CD4-positive, alpha-beta T cell (primary cell): ENCODE measurements around the gene FBXO15. TPM values are rescaled to one million over a fixed set of nuclear protein-coding genes. Genes with fewer than 3 reads are reported as not detected.

Source experiments
- ATAC-seq: fragments of 200-7000 bp; cut with Tn5 transposase; one replicate; pipeline ENCODE4 v1.10.0; 2022; ENCODE audit warnings: mild to moderate bottlenecking; ENCODE audit not compliant: poor library complexity
- CTCF ChIA-PET: fragments of 350-600 bp; sonication (Branson Sonifier 250); formaldehyde crosslinking; loops from one replicate; lab custom pipeline; 2021; ENCODE audit warnings: antibody characterized with exemption, inconsistent platforms; lab: Charles Lee
- POLR2A ChIA-PET: fragments of 350-600 bp; sonication (Branson Sonifier 250); formaldehyde crosslinking; loops from one replicate; lab custom pipeline; 2021; ENCODE audit warnings: antibody characterized with exemption, inconsistent platforms; lab: Charles Lee
- DNase-seq, 14 experiments: peaks; one replicate each; pipeline ENCODE4 v3.0.0-alpha.2; 2013 to 2020; ENCODE audit warnings: mixed read lengths in 2 of 14
- H3K27ac ChIP-seq, 2 donors: one replicate each; pipeline versions ENCODE4 v1.5.1 to v1.7.0; 2013; ENCODE audit warnings: low read length in 2 of 2, low read depth in 1 of 2, mild to moderate bottlenecking in 1 of 2
- H3K27me3 ChIP-seq, 2 experiments: 1 replicate in 1 of 2; 2 replicates in 1 of 2; pipeline versions ENCODE4 v1.6.1 to v1.7.0; 2013; ENCODE audit warnings: low read length in 2 of 2, control low read depth in 1 of 2, mild to moderate bottlenecking in 1 of 2, moderate library complexity in 1 of 2; ENCODE audit not compliant: insufficient read depth in 2 of 2, control insufficient read depth in 1 of 2
- H3K36me3 ChIP-seq: one replicate; pipeline ENCODE4 v1.6.1; 2013; ENCODE audit warnings: low read length, control low read depth; ENCODE audit not compliant: insufficient read depth
- H3K4me1 ChIP-seq: one replicate; pipeline ENCODE4 v1.6.1; 2013; ENCODE audit warnings: low read length, control low read depth; ENCODE audit not compliant: insufficient read depth
- H3K4me3 ChIP-seq: one replicate; pipeline ENCODE4 v1.5.1; 2013; ENCODE audit warnings: mild to moderate bottlenecking, low read length, moderate library complexity
- H3K9me3 ChIP-seq, 2 experiments: 1 replicate in 1 of 2; 2 replicates in 1 of 2; pipeline versions ENCODE4 v1.6.1 to v1.7.0; 2013; ENCODE audit warnings: low read length in 2 of 2, mild to moderate bottlenecking in 2 of 2, control low read depth in 1 of 2, moderate library complexity in 1 of 2; ENCODE audit not compliant: control insufficient read depth in 1 of 2, insufficient read depth in 1 of 2
- H3K27ac Mint-ChIP-seq: one replicate; pipeline ENCODE4 v1.8.0; 2020; ENCODE audit warnings: mixed read lengths
- H3K27me3 Mint-ChIP-seq: one replicate; pipeline ENCODE4 v1.8.0; 2021; ENCODE audit warnings: mixed read lengths
- H3K36me3 Mint-ChIP-seq: one replicate; pipeline ENCODE4 v1.8.0; 2021; ENCODE audit warnings: low read depth, mixed read lengths
- H3K4me1 Mint-ChIP-seq: one replicate; pipeline ENCODE4 v1.8.0; 2021; ENCODE audit warnings: low read depth, mixed read lengths
- H3K4me3 Mint-ChIP-seq: one replicate; pipeline ENCODE4 v1.8.0; 2020; ENCODE audit warnings: mild to moderate bottlenecking, mixed read lengths
- H3K9me3 Mint-ChIP-seq: one replicate; pipeline ENCODE4 v1.8.0; 2020; ENCODE audit warnings: mixed read lengths
- intact Hi-C, 2 experiments: fragments of 100-400 bp; cut with DNase I in 1 of 2; cut with micrococcal nuclease in 1 of 2; formaldehyde crosslinking; loops; one replicate each; pipeline versions ENCODE4 v1.15.1 to v1.9.0; 2023 to 2025; cut with DNase I, micrococcal nuclease
- total RNA-seq, 174 experiments: library from RNA in 2 of 174; stranded (reverse) in 2 of 174; gene quantifications; one replicate each; pipeline ENCODE4 v1.2.3 and lab custom pipeline; 2021 to 2026
- TF ChIP-seq, protein P1 (sequence below): fragments of 200-600 bp; IDR thresholded peaks from one replicate; pipeline ENCODE4 v1.8.0; 2022; ENCODE audit warnings: antibody characterized with exemption, mild to moderate bottlenecking

Gene FBXO15
- total RNA-seq, 2 experiments from 2014 or later = 0.58 to 1.0 TPM

- ChIA-PET CTCF (no interaction called here), POLR2A (no interaction called here)
- Mint-ChIP-seq H3K9me3 (no peaks in the 10 kb centered on the region), H3K36me3 (peaks cover 29% of the 10 kb centered on the region), H3K4me3 (no peak overlapping the region), H3K27ac (no peak overlapping the region), H3K27me3 (no peaks in the 10 kb centered on the region), H3K4me1 (no peaks in the 10 kb centered on the region)
- no peak overlapping the region for H3K4me3 ChIP-seq
- H3K36me3 ChIP-seq = peaks cover 17% of the 10 kb centered on the region
- TF ChIP-seq, protein P1, sequence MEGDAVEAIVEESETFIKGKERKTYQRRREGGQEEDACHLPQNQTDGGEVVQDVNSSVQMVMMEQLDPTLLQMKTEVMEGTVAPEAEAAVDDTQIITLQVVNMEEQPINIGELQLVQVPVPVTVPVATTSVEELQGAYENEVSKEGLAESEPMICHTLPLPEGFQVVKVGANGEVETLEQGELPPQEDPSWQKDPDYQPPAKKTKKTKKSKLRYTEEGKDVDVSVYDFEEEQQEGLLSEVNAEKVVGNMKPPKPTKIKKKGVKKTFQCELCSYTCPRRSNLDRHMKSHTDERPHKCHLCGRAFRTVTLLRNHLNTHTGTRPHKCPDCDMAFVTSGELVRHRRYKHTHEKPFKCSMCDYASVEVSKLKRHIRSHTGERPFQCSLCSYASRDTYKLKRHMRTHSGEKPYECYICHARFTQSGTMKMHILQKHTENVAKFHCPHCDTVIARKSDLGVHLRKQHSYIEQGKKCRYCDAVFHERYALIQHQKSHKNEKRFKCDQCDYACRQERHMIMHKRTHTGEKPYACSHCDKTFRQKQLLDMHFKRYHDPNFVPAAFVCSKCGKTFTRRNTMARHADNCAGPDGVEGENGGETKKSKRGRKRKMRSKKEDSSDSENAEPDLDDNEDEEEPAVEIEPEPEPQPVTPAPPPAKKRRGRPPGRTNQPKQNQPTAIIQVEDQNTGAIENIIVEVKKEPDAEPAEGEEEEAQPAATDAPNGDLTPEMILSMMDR = no peak
- intact Hi-C loops = no loop called here
- H3K27ac ChIP-seq = no peak overlapping the region
- peak in 1 of 14 experiments; percentile 8 for DNase-seq
- H3K27me3 ChIP-seq = no peaks in the 10 kb centered on the region
- ATAC-seq = no peak
- no peaks in the 10 kb centered on the region for H3K9me3 ChIP-seq
- no peaks in the 10 kb centered on the region for H3K4me1 ChIP-seq
Measured at GRCh38 chr18:74163019-74163660, 15.5 kb upstream of the FBXO15 start.

DNA sequence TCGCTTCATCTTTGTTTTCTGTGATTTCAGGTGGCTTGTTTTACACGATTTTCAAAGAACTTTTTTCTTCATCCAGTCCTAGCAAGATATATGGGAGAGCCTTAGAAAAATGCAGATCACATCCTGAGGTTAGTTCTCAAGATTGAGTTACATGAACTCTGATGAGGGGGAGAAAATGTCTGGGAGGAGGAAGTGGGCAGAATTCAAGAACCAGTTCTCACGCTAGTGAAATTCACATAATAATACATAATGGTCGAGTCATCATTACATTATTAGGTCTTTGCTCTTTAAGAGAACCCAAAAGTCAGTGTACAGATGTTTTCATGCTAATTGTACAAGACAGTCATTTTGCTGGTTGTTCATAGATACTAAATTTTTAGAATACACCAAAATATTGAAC lies 7.6 kb upstream of the FBXO15 start:
- intact Hi-C loops = no loop called here
- ATAC-seq = no peak
- no peaks in the 10 kb centered on the region for H3K27me3 ChIP-seq
- no peaks in the 10 kb centered on the region for H3K9me3 ChIP-seq
- no peak overlapping the region for H3K4me3 ChIP-seq
- Mint-ChIP-seq H3K27ac (no peak overlapping the region), H3K36me3 (peaks cover 82% of the 10 kb centered on the region), H3K4me1 (peaks cover 26% of the 10 kb centered on the region), H3K9me3 (no peaks in the 10 kb centered on the region), H3K27me3 (no peaks in the 10 kb centered on the region), H3K4me3 (no peak overlapping the region)
- ChIA-PET CTCF (no interaction called here), POLR2A (no interaction called here)
- DNase-seq = no peak
- TF ChIP-seq, protein P1 = no peak
- H3K4me1 ChIP-seq = peaks cover 4% of the 10 kb centered on the region
- peaks cover 65% of the 10 kb centered on the region for H3K36me3 ChIP-seq
- H3K27ac ChIP-seq = no peak overlapping the region

- Histone ChIP-seq H3K9me3 (no peaks in the 10 kb centered on the region), H3K27me3 (no peaks in the 10 kb centered on the region), H3K36me3 (peaks cover 64% of the 10 kb centered on the region), H3K4me3 (no peak overlapping the region), H3K4me1 (peaks cover 8% of the 10 kb centered on the region), H3K27ac (no peak overlapping the region)
- Mint-ChIP-seq H3K27ac (no peak overlapping the region), H3K36me3 (peaks cover 79% of the 10 kb centered on the region), H3K4me3 (no peak overlapping the region), H3K9me3 (no peaks in the 10 kb centered on the region), H3K27me3 (no peaks in the 10 kb centered on the region), H3K4me1 (peaks cover 31% of the 10 kb centered on the region)
- POLR2A ChIA-PET = no interaction called here
- DNase-seq (no peak), ATAC-seq (no peak)
- TF ChIP-seq, protein P1 = no peak
- CTCF ChIA-PET = no interaction called here
- intact Hi-C loops = loop anchor here in 1 of 2 experiments (5.0 kb wide), 2 partner anchors 138 to 443 kb away; partner anchors contain the start of genes CYB5A and ZNF407
Measured at GRCh38 chr18:74154716-74155115, 7.1 kb upstream of the FBXO15 start.
